ENCODE measurements around the gene EPHA8. TPM values are rescaled to one million over a fixed set of nuclear protein-coding genes. Genes with fewer than 3 reads are reported as not detected.

The EPHA8 gene
- total RNA-seq, 1 experiment from 2014 or later: 3.8 TPM

- ChIA-PET CTCF (interaction anchor here (1.2 to 2.0 kb wide), 4 partner anchors 13 to 97 kb away, joined by 3 to 8 read pairs (median 4); no protein-coding TSS in a partner anchor), POLR2A (no interaction called here)
- Mint-ChIP-seq H3K9me3 (no peaks in the 10 kb centered on the region), H3K27me3 (ENCODE audit: low read depth) (peaks cover 8% of the 10 kb centered on the region), H3K27ac (no peak overlapping the region), H3K4me3 (no peak overlapping the region), H3K4me1 (0 out of 2 replicates have a peak, but pooled peaks cover 4% of the 10 kb centered on the region), H3K36me3 (no peaks in the 10 kb centered on the region)
- DNase-seq (ENCODE audit: low spot score) (no peak), ATAC-seq (no peak)
- TF ChIP-seq ATF1 (CRISPR knock-in tag; IDR thresholded peaks at IDR 0.05) (no peak), KAT7 (CRISPR knock-in tag; IDR thresholded peaks at IDR 0.05; ENCODE audit: borderline replicate concordance) (no peak), NR1H2 (CRISPR knock-in tag; IDR thresholded peaks at IDR 0.05) (no peak), RELA (CRISPR knock-in tag; IDR thresholded peaks at IDR 0.05; ENCODE audit: borderline replicate concordance) (no peak), ZNF416 (CRISPR knock-in tag; IDR thresholded peaks at IDR 0.05) (no peak), PRDM15 (CRISPR knock-in tag; IDR thresholded peaks at IDR 0.05) (no peak), HMGXB4 (CRISPR knock-in tag; IDR thresholded peaks at IDR 0.05) (no peak)
Measured at GRCh38 chr1:22544606-22545005, 18.7 kb upstream of the EPHA8 start.

- CTCF ChIA-PET: interaction anchor here (1.2 to 2.0 kb wide), 4 partner anchors 13 to 97 kb away, joined by 3 to 8 read pairs (median 4); no protein-coding TSS in a partner anchor
- POLR2A ChIA-PET: no interaction called here
- Mint-ChIP-seq H3K4me3 (no peak overlapping the region), H3K9me3 (no peaks in the 10 kb centered on the region), H3K4me1 (0 out of 2 replicates have a peak, but pooled peaks cover 4% of the 10 kb centered on the region), H3K27ac (no peak overlapping the region), H3K36me3 (no peaks in the 10 kb centered on the region), H3K27me3 (ENCODE audit: low read depth) (peaks cover 8% of the 10 kb centered on the region)
- DNase-seq (ENCODE audit: low spot score) (no peak), ATAC-seq (no peak)
- TF ChIP-seq ZSCAN18 (CRISPR knock-in tag; IDR thresholded peaks at IDR 0.05) (no peak), E2F4 (CRISPR knock-in tag; IDR thresholded peaks at IDR 0.05; ENCODE audit: borderline replicate concordance, low read depth) (no peak), ZNF425 (CRISPR knock-in tag; conservative IDR thresholded peaks at IDR 0.05) (no peak), ZNF396 (CRISPR knock-in tag; IDR thresholded peaks at IDR 0.05; ENCODE audit: borderline replicate concordance) (no peak), ZNF219 (CRISPR knock-in tag; IDR thresholded peaks at IDR 0.05; ENCODE audit: borderline replicate concordance) (no peak), MXD4 (CRISPR knock-in tag; IDR thresholded peaks at IDR 0.05; ENCODE audit: borderline replicate concordance) (no peak), SMAD3 (CRISPR knock-in tag; IDR thresholded peaks at IDR 0.05; ENCODE audit: borderline replicate concordance) (no peak), ZNF416 (CRISPR knock-in tag; IDR thresholded peaks at IDR 0.05) (no peak), OVOL2 (CRISPR knock-in tag; IDR thresholded peaks at IDR 0.05; ENCODE audit: borderline replicate concordance) (no peak), MLX (CRISPR knock-in tag; IDR thresholded peaks at IDR 0.05) (no peak), ZNF263 (CRISPR knock-in tag; IDR thresholded peaks at IDR 0.05; ENCODE audit: low read depth) (no peak), ZNF532 (CRISPR knock-in tag; IDR thresholded peaks at IDR 0.05; ENCODE audit: borderline replicate concordance) (no peak), ZNF671 (CRISPR knock-in tag; IDR thresholded peaks at IDR 0.05) (no peak), KAT7 (CRISPR knock-in tag; IDR thresholded peaks at IDR 0.05; ENCODE audit: borderline replicate concordance) (no peak)
Measured at GRCh38 chr1:22545141-22545540, 18.1 kb upstream of the EPHA8 start.
